T1000 (cell line): ENCODE results near the gene HACD2.

Source experiments
- DNase-seq: peaks from one replicate; lab custom pipeline; 2025; ENCODE audit warnings: mixed read lengths; lab: John Stamatoyannopoulos, UW

Gene HACD2

GRCh38 chr3:123571264-123571972 is 13.4 kb downstream of the HACD2 start:
- DNase-seq, result no peak

DNA sequence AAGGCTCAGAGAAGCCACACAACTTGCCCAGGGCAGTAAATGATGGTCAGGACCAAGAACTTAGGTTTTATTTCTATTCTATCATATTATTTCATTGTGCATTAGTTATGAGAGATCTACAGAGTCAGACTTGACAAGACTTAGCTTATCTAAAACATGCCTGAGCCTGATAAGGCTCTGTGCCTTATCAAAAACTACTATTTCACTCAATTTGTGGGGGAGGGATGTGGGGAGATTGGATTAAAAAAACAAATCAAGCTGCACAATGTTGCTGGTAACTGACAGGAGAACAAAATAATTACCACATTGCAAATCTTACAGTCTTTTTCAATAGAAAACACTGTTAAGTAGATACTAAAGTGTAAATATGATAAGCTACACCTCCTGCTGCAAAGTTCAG is 16.0 kb downstream of the HACD2 start:
- DNase-seq, result no peak

DNA sequence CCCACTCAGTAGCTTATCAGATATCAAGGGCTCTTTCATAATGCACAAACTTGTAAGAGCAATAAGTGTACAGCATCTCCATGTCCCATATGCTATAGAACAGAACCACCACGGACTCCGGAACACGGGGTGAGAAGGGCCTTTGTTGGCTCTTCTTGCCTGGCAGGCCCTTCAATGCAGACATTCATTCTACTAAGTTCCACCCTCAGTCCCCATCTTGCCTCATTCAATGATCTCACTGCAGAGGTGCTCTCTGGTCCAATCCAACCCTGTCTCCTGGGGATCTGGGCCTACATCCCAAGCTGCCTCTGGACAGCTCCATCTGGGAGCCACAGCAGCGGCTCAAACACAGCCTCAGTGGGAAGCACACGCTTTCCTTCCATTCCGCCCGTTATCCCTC is 16.8 kb downstream of the HACD2 start:
- no peak for DNase-seq

DNA sequence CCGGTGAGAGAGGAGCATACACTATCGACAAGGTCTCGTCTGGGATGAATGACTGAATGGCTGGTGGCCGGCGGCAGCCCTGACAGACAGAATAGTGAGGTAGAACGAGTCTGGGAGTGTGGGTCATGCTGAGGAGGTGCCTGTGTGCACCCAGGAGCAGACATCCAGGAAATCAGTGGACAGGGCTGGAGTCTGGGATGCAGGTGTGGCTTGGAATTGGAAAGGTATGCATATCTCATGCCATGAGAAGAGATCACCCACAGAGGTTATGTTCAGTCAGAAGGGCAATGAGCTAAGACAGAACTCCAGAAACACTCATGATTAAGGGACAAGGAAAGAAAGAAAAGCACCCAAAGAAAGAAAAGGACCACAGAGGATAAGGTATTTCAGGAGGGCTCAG is 20.8 kb downstream of the HACD2 start:
- DNase-seq, result no peak

DNA sequence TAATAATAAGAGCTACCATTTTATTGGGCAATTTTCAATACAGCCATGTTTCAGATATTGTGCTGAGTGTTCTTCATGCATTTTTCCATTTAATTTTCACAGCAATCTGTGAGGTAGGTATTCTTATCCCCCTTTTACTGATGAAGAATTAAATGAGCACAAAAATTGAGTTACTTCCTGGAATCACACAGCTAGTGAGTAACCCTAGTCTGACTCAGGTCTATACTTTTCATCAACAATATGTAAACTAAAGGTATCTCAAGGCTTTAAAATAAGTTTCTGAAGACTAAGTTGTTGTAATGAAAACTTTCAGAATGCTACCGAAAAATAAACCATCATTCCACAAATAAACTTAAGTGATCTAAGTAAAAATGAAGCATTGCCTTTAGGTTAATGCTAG is 22.3 kb downstream of the HACD2 start:
- DNase-seq, result no peak

- DNase-seq, result no peak
Measured at GRCh38 chr3:123561188-123561587, 23.7 kb downstream of the HACD2 start.

- no peak for DNase-seq
Measured at GRCh38 chr3:123559040-123559861, 25.6 kb downstream of the HACD2 start.

- no peak for DNase-seq
Measured at GRCh38 chr3:123553536-123553935, 31.3 kb downstream of the HACD2 start.

DNA sequence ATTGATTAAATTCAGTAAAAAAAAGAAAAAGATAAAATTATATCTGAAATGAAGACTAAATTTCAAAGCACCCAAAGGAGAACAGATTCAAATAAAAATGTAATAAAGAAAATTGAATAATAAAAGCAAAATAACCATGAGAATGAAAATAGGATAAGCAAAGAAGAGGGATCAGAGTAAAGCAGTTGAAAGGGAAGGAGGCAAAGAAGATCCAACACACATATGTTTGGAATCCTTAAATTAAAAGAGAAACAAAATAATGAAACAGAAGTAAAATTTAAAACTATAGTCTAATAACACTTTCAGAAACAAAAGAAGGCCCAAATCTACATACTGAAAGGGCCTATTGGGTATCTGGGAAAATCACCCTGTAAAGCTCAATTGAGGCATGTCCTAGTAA is 32.1 kb downstream of the HACD2 start:
- no peak for DNase-seq

DNA sequence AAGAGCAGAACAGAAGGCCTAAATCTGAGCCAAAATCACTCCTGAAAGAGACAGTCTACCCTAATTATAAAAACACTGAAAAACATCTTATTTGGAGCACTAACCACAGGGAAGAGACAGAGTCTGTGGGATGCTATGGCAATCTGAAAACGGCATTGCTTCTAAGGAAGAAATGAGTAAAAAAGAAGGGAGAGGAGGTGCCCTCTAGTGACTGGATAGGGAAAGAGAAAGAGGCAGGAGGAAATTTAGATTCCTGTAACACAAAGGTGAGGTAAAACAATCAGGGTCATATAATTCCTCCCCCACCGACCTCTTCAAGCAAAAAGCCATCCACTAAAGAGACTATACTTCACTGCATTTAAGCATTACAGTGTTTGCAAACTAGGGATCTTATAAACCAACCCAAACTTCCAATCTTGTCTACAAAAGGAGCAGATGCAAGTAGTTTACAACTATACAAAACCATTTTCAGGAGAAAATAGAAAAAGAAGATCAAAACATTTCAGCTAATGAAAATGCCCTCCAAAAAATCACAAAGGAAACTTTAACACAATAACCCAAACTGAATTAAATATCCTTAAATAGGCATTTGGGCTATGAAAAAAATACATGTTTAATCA is 32.6 kb downstream of the HACD2 start:
- no peak for DNase-seq

DNA sequence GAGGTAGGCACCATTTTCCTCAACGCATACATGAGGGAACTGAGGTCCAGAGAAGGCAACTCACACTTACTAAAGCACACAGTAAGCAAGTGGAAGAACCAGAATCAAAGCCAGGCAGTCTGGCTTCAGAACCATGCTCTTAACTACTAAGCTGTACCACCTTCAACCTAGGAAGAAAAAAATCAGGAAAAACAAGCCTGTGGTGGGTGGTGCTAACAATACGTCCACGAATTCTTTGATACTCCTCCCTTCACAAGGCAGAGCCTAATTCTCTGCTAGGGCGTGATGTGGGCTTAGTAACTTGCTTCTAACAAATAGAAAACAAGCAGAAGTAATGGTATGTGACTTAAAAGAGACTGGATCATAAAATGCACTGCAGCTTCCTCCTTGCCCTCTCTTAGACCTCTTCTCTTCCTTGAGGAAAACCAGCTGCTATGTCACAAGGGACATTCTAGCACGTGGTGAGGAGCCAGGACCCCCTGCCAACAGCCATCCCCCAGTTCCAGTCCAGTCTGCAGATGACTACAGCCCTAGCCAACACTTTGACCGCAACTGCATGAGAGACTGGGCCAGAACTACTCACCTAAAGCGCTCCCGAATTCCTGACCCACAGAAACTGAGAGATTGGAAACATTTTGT is 36.9 kb downstream of the HACD2 start:
- no peak for DNase-seq

DNA sequence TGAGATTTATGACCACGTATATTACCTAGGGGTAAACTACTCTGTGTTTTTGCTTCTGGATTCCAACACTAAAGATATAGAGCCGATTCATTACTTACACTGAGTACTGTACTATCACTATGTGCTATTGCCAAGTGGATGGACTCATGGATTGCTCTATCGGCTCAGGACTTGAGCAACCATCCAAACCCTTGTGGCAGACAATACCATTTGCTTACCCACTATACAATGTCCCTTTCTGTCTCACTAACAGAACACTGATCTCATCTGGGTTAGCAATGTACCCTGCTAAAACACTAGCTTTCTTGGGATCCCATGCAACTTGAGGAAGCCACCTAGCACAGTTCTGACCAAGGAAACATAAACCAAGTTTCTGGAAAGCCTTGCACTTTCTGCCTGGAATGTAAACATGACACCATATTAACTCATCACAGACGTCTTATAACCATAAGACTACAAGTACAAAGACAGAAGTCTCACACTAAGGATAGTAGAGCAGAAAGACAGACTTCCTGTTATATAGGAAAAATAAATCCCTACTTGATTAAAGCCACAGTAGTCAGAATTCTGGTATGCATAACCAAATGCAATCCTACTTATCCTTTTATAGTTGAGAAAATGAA is 38.6 kb downstream of the HACD2 start:
- DNase-seq, result no peak

- no peak for DNase-seq
Measured at GRCh38 chr3:123543950-123544349, 40.9 kb downstream of the HACD2 start.

DNA sequence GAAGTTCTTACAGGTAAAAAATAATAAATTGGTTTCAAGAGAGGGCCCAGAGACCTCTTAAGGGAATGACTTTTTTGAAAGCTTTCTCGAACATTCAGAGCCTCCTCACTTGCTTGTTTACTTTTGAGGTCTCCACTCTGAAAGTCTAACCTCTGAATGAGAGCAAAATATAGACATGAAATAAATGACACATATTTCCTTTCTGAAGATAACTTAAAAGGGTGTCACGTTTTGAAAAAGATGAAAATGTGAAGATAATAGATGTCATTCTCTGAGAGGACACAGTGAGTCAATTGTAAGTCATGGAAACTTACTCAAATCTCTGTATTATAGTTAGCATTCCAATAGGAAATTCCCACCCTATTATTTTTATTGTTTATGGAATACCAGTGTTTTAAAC is 44.6 kb downstream of the HACD2 start:
- no peak for DNase-seq

GRCh38 chr3:123536153-123536895 is 48.5 kb downstream of the HACD2 start:
- DNase-seq, result no peak

- no peak for DNase-seq
Measured at GRCh38 chr3:123535580-123535979, 49.3 kb downstream of the HACD2 start.

DNA sequence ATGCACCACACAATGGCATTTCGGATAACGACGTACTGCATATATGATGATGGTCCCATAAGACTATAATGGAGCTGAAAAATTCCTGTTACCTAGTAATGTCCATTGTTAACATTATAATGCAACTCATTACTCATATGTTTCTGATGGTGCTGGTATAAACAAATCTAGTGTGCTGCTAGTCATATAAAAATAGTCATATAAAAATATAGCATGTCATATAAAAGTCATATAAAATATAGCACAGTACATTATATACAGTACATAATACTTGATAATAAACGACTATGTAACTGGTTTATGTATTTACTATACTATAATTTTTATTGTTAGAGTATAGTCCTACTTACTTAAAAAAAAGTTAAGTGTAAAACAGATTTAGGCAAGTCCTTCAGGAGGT is 50.6 kb downstream of the HACD2 start:
- DNase-seq, result no peak

GRCh38 chr3:123533554-123534159 is 51.2 kb downstream of the HACD2 start:
- no peak for DNase-seq

- no peak for DNase-seq
Measured at GRCh38 chr3:123528130-123528529, 56.7 kb downstream of the HACD2 start.

GRCh38 chr3:123527046-123527445 is 57.8 kb downstream of the HACD2 start:
- DNase-seq, result no peak

DNA sequence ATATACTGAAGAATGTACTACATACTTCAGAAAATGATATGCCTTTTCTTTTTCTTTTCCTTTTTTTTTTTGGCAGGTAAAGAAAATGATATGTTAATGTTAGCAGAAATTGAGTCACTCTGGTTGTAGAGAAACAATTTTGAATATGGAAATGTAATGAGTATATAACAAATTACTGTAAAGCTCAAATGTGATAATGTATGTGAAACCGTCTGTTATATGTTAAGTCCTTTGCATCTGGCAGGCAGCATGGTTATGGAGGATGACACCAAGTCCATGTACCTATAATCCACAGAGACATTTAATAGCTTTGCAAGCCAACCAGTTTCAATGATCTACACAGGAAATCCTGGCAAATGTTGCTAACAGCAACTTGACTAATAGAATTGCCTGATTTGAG is 58.4 kb downstream of the HACD2 start:
- no peak for DNase-seq
